Thyroid gland (tissue), 4 donors: ENCODE results near the gene KRT8. TPM values are rescaled to one million over a fixed set of nuclear protein-coding genes. Genes with fewer than 3 reads are reported as not detected.

Source experiments
- DNase-seq, 2 donors: peaks; one replicate each; pipeline ENCODE4 v3.0.0-alpha.2; 2019
- H3K27ac ChIP-seq, 3 donors: fragments of 200-600 bp; sonication (generic); 1 replicate in 2 of 3; 2 replicates in 1 of 3; pipeline ENCODE4 v1.5.1; 2016 to 2019; ENCODE audit warnings: mild to moderate bottlenecking in 1 of 3, moderate library complexity in 1 of 3
- H3K27me3 ChIP-seq: fragments of 200-600 bp; sonication (generic); one replicate; pipeline ENCODE4 v1.5.1; 2019
- H3K36me3 ChIP-seq, 2 donors: fragments of 200-600 bp; sonication (generic); one replicate each; pipeline ENCODE4 v1.5.1; 2016 to 2019
- H3K4me1 ChIP-seq, 2 donors: fragments of 200-600 bp; sonication (generic); one replicate each; pipeline ENCODE4 v1.5.1; 2017 to 2019
- H3K4me3 ChIP-seq, 3 donors: fragments of 200-600 bp; sonication (generic); replicated peaks in 1 of 3; 1 replicate in 2 of 3; 2 replicates in 1 of 3; pipeline ENCODE4 v1.5.1; 2016; ENCODE audit warnings: mild to moderate bottlenecking in 1 of 3
- H3K9me3 ChIP-seq: fragments of 200-600 bp; sonication (generic); one replicate; pipeline ENCODE4 v1.5.1; 2017
- POLR2A ChIP-seq, 2 donors: fragments of 450-650 bp; IDR thresholded peaks; one replicate each; pipeline ENCODE4 v1.6.1; 2017; ENCODE audit warnings: antibody characterized with exemption in 2 of 2, mild to moderate bottlenecking in 2 of 2, moderate library complexity in 1 of 2
- WGBS, 2 donors: methylation state at CpG; one replicate each; pipeline ENCODE4 v1.1.5; 2017; 5-methylcytosine and 5-hydroxymethylcytosine counted together
- intact Hi-C: fragments of 100-400 bp; cut with DNase I; formaldehyde crosslinking; loops from one replicate; pipeline ENCODE4 v1.15.1; 2023
- total RNA-seq, 4 donors: library from RNA; depleted of rRNA; stranded (reverse); fragments of >200 nt; gene quantifications; one replicate each; pipeline ENCODE4 v1.2.3, GENCODE V29; 2016
- TF ChIP-seq, protein P1 (sequence below), 6 experiments: fragments of 200-600 bp in 3 of 6; fragments of 450-650 bp in 3 of 6; sonication (generic) in 3 of 6; IDR thresholded peaks; one replicate each; pipeline ENCODE4 v1.5.1; 2016 to 2019; ENCODE audit warnings: antibody characterized with exemption in 6 of 6, mild to moderate bottlenecking in 2 of 6, inconsistent platforms in 1 of 6, moderate library complexity in 1 of 6

KRT8 gene
- total RNA-seq, 4 donors from 2014 or later = 364 to 1,037 (median 698) TPM

DNA sequence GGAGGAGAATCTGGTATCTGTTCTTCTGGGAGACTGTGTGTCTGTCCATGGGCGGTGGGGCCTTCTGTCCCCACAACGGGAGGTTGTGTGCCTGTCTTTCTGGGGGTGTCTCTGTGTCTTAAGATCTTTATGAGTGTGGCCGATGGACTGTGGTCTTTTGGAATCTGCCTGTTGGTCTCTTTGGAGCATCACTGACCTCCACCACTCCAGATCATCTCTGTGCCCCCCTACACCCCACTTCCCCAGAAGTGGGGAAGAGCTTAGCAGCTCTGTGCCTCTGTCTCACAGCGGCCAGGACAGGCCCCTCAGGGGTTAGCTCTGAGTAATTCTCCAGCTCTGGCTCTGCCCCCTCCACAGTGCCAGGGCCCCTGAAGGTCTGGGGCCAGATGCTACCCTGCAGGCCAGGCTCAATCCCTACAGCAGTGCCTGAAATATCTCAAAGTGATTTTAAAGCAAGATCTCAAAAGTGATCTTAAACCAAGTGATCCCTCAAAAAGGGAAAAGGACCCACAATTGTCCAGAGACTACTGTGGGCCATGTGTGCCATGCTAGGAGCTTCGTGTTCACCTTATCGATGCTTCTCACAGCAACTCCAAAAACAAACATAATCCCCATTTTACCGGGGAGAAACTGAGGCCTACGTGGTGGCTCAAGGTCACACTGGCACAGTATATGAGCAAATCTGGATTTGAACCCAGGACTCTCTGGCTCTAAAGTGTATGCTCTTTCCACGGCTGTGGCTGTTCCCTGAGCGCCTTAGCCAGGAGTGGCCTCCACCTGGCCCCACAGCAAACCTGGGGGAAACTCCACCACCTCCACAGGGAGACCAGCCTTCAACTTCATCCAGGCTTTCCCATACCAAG is 30.1 kb downstream of the KRT8 start:
- no peak for DNase-seq
- H3K9me3 ChIP-seq = no peaks in the 10 kb centered on the region
- TF ChIP-seq POLR2A (IDR thresholded peaks at IDR 0.05) = no peak
- TF ChIP-seq, protein P1, sequence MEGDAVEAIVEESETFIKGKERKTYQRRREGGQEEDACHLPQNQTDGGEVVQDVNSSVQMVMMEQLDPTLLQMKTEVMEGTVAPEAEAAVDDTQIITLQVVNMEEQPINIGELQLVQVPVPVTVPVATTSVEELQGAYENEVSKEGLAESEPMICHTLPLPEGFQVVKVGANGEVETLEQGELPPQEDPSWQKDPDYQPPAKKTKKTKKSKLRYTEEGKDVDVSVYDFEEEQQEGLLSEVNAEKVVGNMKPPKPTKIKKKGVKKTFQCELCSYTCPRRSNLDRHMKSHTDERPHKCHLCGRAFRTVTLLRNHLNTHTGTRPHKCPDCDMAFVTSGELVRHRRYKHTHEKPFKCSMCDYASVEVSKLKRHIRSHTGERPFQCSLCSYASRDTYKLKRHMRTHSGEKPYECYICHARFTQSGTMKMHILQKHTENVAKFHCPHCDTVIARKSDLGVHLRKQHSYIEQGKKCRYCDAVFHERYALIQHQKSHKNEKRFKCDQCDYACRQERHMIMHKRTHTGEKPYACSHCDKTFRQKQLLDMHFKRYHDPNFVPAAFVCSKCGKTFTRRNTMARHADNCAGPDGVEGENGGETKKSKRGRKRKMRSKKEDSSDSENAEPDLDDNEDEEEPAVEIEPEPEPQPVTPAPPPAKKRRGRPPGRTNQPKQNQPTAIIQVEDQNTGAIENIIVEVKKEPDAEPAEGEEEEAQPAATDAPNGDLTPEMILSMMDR (IDR thresholded peaks at IDR 0.05) = no peak
- H3K27me3 ChIP-seq = no peaks in the 10 kb centered on the region
- no peak overlapping the region for H3K4me3 ChIP-seq
- peak overlapping the region; percentile 78 to 90 (median 81) for H3K27ac ChIP-seq
- no peaks in the 10 kb centered on the region for H3K36me3 ChIP-seq
- WGBS, 2 donors = 78 to 80% methylated on average over 10 of the region's 10 CpGs
- intact Hi-C loops = loop anchor here (5.0 kb wide), 2 partner anchors 498 to 718 kb away; no protein-coding TSS in a partner anchor
- peaks cover 33 to 73% of the 10 kb centered on the region in 2 donors for H3K4me1 ChIP-seq

GRCh38 chr12:52873832-52874572 is 30.9 kb downstream of the KRT8 start:
- Histone ChIP-seq H3K4me1 (peaks cover 28 to 65% of the 10 kb centered on the region in 2 donors), H3K4me3 (peak overlapping the region in 1 of 3 donors; percentile 32), H3K36me3 (no peaks in the 10 kb centered on the region), H3K9me3 (no peaks in the 10 kb centered on the region), H3K27me3 (no peaks in the 10 kb centered on the region), H3K27ac (peak overlapping the region; percentile 78 to 90 (median 81))
- intact Hi-C loops = no loop called here
- WGBS, 2 donors = 2 to 11% methylated on average over 11 of the region's 55 CpGs
- peak; percentile 92 to 94 for DNase-seq
- TF ChIP-seq, protein P1 (IDR thresholded peaks at IDR 0.05) = no peak
- peak in 1 of 2 donors; percentile 63 for TF ChIP-seq POLR2A (IDR thresholded peaks at IDR 0.05)

- no peaks in the 10 kb centered on the region for H3K36me3 ChIP-seq
- peaks cover 28 to 60% of the 10 kb centered on the region in 2 donors for H3K4me1 ChIP-seq
- no peak for TF ChIP-seq POLR2A (IDR thresholded peaks at IDR 0.05)
- TF ChIP-seq, protein P1 (IDR thresholded peaks at IDR 0.05) = no peak
- no peaks in the 10 kb centered on the region for H3K9me3 ChIP-seq
- DNase-seq = no peak
- peak overlapping the region; percentile 77 to 90 (median 78) for H3K27ac ChIP-seq
- no peaks in the 10 kb centered on the region for H3K27me3 ChIP-seq
- intact Hi-C loops = no loop called here
- WGBS, 2 donors = 66 to 68% methylated on average over 4 of the region's 4 CpGs
- H3K4me3 ChIP-seq = no peak overlapping the region
Observed at GRCh38 chr12:52873513-52873831, 31.4 kb downstream of the KRT8 start.

DNA sequence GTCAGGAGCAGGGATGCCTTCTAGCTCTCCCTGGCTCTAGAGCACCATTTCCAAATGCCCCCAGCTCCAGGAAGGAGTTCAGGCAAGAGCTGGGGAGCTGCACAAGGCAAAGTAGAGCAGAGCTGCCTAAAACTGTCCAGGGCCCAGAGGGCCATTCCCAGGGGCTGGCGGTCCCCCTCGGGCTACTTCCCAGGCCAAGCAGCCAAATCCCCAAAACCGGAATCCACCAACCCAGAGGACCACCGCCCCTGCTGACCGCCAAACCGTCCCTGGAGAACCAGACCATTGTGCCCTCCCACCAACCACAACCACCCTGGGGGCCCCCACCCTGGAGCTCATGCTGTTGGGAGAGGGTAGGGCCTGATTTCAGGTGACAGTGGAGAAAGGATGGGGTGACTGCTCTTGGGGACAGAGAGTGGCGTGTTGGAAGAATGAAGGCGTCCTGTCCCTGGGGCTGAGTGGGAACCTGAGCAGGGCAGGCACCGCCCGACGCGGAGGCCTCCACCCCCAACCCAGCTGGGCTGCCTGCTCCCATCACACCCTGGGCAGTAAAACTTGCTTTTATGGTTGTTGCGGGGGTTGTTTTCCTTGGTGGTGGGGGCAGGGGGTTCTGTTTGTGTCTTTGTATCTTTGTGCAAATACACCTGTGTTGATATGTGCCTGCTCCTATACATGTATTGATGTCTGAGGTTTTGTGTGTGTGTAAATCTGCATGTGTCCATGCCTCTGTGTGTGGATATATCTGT is 32.1 kb downstream of the KRT8 start:
- Histone ChIP-seq H3K4me3 (no peak overlapping the region), H3K27me3 (no peaks in the 10 kb centered on the region), H3K4me1 (peaks cover 28 to 56% of the 10 kb centered on the region in 2 donors), H3K9me3 (no peaks in the 10 kb centered on the region), H3K36me3 (no peaks in the 10 kb centered on the region), H3K27ac (peak overlapping the region in 2 of 3 donors; percentile 47 to 90)
- intact Hi-C loops = no loop called here
- DNase-seq = no peak
- WGBS, 2 donors = 86 to 94% methylated on average over 13 of the region's 13 CpGs
- TF ChIP-seq POLR2A (IDR thresholded peaks at IDR 0.05) = no peak
- TF ChIP-seq, protein P1 (IDR thresholded peaks at IDR 0.05) = no peak
